Measurements from ENCODE around the gene SRD5A3. TPM values are rescaled to one million over a fixed set of nuclear protein-coding genes. Genes with fewer than 3 reads are reported as not detected.

The SRD5A3 gene
- total and polyA plus RNA-seq, 4 donors, result 5.2 to 18.2 (median 9.5) TPM

DNA sequence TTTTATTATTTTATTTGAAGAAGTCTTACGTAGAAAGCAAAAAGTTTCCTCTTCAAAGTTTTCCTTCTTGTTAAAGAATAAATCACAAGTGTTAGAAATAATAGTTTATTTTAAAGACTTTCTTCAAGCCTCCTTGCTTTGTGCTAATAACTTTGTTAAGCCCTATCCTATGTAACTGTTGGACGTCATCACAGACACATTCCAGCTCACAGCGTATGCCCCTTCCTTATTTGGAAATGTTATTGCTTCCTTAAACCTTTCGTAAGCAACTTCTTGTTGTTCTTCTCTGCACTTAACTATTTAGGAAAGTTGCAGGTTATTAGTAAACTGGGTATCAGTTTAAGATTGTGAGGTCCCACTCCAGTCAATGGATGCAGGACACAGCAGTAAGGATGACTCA, 7.6 kb upstream of the SRD5A3 start:
- 81% methylated on average over 4 of the region's 4 CpGs for WGBS
- TF ChIP-seq, protein P1, sequence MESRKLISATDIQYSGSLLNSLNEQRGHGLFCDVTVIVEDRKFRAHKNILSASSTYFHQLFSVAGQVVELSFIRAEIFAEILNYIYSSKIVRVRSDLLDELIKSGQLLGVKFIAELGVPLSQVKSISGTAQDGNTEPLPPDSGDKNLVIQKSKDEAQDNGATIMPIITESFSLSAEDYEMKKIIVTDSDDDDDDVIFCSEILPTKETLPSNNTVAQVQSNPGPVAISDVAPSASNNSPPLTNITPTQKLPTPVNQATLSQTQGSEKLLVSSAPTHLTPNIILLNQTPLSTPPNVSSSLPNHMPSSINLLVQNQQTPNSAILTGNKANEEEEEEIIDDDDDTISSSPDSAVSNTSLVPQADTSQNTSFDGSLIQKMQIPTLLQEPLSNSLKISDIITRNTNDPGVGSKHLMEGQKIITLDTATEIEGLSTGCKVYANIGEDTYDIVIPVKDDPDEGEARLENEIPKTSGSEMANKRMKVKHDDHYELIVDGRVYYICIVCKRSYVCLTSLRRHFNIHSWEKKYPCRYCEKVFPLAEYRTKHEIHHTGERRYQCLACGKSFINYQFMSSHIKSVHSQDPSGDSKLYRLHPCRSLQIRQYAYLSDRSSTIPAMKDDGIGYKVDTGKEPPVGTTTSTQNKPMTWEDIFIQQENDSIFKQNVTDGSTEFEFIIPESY (IDR thresholded peaks at IDR 0.05), result no peak
- TF ChIP-seq, protein P2, sequence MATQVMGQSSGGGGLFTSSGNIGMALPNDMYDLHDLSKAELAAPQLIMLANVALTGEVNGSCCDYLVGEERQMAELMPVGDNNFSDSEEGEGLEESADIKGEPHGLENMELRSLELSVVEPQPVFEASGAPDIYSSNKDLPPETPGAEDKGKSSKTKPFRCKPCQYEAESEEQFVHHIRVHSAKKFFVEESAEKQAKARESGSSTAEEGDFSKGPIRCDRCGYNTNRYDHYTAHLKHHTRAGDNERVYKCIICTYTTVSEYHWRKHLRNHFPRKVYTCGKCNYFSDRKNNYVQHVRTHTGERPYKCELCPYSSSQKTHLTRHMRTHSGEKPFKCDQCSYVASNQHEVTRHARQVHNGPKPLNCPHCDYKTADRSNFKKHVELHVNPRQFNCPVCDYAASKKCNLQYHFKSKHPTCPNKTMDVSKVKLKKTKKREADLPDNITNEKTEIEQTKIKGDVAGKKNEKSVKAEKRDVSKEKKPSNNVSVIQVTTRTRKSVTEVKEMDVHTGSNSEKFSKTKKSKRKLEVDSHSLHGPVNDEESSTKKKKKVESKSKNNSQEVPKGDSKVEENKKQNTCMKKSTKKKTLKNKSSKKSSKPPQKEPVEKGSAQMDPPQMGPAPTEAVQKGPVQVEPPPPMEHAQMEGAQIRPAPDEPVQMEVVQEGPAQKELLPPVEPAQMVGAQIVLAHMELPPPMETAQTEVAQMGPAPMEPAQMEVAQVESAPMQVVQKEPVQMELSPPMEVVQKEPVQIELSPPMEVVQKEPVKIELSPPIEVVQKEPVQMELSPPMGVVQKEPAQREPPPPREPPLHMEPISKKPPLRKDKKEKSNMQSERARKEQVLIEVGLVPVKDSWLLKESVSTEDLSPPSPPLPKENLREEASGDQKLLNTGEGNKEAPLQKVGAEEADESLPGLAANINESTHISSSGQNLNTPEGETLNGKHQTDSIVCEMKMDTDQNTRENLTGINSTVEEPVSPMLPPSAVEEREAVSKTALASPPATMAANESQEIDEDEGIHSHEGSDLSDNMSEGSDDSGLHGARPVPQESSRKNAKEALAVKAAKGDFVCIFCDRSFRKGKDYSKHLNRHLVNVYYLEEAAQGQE (IDR thresholded peaks at IDR 0.05), result no peak
- TF ChIP-seq FOXA2 (IDR thresholded peaks at IDR 0.05), result no peak
- TF ChIP-seq TAF1 (conservative IDR thresholded peaks at IDR 0.05), result no peak
- no peak for TF ChIP-seq RAD21 (IDR thresholded peaks at IDR 0.05)
- TF ChIP-seq RXRA (IDR thresholded peaks at IDR 0.05), result no peak
- no peak for TF ChIP-seq JUND (IDR thresholded peaks at IDR 0.05)
- TF ChIP-seq GABPA (IDR thresholded peaks at IDR 0.05 in 1 of 2, conservative IDR thresholded peaks at IDR 0.05 in 1 of 2), result no peak
- no peak for TF ChIP-seq FOXA1 (IDR thresholded peaks at IDR 0.05)
- TF ChIP-seq, protein P3, sequence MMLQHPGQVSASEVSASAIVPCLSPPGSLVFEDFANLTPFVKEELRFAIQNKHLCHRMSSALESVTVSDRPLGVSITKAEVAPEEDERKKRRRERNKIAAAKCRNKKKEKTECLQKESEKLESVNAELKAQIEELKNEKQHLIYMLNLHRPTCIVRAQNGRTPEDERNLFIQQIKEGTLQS (IDR thresholded peaks at IDR 0.05), result no peak
- no peak for TF ChIP-seq NR2F2 (IDR thresholded peaks at IDR 0.05)
- TF ChIP-seq EGR1 (IDR thresholded peaks at IDR 0.05; ENCODE audit: low read depth in 2 of 2), result no peak
- no peak for TF ChIP-seq SP1 (IDR thresholded peaks at IDR 0.05)
- TF ChIP-seq, protein P4, sequence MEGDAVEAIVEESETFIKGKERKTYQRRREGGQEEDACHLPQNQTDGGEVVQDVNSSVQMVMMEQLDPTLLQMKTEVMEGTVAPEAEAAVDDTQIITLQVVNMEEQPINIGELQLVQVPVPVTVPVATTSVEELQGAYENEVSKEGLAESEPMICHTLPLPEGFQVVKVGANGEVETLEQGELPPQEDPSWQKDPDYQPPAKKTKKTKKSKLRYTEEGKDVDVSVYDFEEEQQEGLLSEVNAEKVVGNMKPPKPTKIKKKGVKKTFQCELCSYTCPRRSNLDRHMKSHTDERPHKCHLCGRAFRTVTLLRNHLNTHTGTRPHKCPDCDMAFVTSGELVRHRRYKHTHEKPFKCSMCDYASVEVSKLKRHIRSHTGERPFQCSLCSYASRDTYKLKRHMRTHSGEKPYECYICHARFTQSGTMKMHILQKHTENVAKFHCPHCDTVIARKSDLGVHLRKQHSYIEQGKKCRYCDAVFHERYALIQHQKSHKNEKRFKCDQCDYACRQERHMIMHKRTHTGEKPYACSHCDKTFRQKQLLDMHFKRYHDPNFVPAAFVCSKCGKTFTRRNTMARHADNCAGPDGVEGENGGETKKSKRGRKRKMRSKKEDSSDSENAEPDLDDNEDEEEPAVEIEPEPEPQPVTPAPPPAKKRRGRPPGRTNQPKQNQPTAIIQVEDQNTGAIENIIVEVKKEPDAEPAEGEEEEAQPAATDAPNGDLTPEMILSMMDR (IDR thresholded peaks at IDR 0.05; ENCODE audit: low read depth, low read length, missing input control), result no peak
- no peak for TF ChIP-seq HNF4G (IDR thresholded peaks at IDR 0.05)
- no peak for TF ChIP-seq YY1 (IDR thresholded peaks at IDR 0.05)

DNA sequence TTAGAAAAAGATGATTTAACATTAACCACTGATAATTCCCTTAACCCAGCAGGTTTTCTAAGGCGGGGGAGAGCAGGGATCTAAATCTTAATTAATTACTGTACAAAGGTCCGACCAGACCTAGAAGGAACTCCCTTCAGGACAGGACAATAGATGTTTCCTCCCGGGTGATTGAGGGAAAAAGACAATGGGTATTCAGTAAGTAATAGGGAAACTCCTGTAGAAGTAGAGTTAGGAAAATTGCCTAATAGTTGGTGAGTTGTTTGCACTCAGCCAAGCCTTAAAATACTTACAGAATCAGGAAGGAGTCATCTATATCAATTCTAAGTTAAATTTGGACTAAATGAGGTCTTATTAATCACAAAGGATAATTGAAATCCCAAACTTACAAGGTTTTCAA, 5.8 kb upstream of the SRD5A3 start:
- Histone ChIP-seq H3K27ac (ENCODE audit: low read depth in 1 of 2, low read length in 2 of 2) (no peak overlapping the region), H3K4me1 (ENCODE audit: control insufficient read depth in 4 of 4, insufficient read depth in 4 of 4, low read length in 3 of 4) (peaks cover 0 to under 1% (median 0%) of the 10 kb centered on the region in 4 donors), H3K36me3 (ENCODE audit: control insufficient read depth in 4 of 4, insufficient read depth in 3 of 4, low read depth in 1 of 4, low read length in 3 of 4) (no peaks in the 10 kb centered on the region), H3K9me3 (ENCODE audit: control insufficient read depth in 4 of 4, low read length in 3 of 4) (no peaks in the 10 kb centered on the region), H3K4me3 (ENCODE audit: low read depth in 1 of 3, low read length in 3 of 3) (no peak overlapping the region), H3K9ac (ENCODE audit: low read depth in 1 of 2, low read length in 2 of 2) (no peak overlapping the region), H3K27me3 (ENCODE audit: control insufficient read depth in 4 of 4, insufficient read depth in 4 of 4, low read length in 3 of 4) (no peaks in the 10 kb centered on the region)
- DNase-seq (ENCODE audit: low spot score), result no peak
- TF ChIP-seq NR2F2 (IDR thresholded peaks at IDR 0.05) (no peak), YY1 (IDR thresholded peaks at IDR 0.05) (no peak), EGR1 (IDR thresholded peaks at IDR 0.05; ENCODE audit: low read depth in 2 of 2) (no peak), HNF4A (conservative IDR thresholded peaks at IDR 0.05) (no peak), TAF1 (conservative IDR thresholded peaks at IDR 0.05) (no peak), HNF4G (IDR thresholded peaks at IDR 0.05) (no peak)
- WGBS, result 56% methylated on average over 3 of the region's 3 CpGs

More for the DNA sequence above, 7.6 kb upstream of the SRD5A3 start:
- Histone ChIP-seq H3K27me3 (ENCODE audit: control insufficient read depth in 4 of 4, insufficient read depth in 4 of 4, low read length in 3 of 4) (no peaks in the 10 kb centered on the region), H3K4me1 (ENCODE audit: control insufficient read depth in 4 of 4, insufficient read depth in 4 of 4, low read length in 3 of 4) (no peaks in the 10 kb centered on the region), H3K27ac (ENCODE audit: low read depth in 1 of 2, low read length in 2 of 2) (no peak overlapping the region), H3K9ac (ENCODE audit: low read depth in 1 of 2, low read length in 2 of 2) (no peak overlapping the region), H3K4me3 (ENCODE audit: low read depth in 1 of 3, low read length in 3 of 3) (no peak overlapping the region), H3K36me3 (ENCODE audit: control insufficient read depth in 4 of 4, insufficient read depth in 3 of 4, low read depth in 1 of 4, low read length in 3 of 4) (no peaks in the 10 kb centered on the region), H3K9me3 (ENCODE audit: control insufficient read depth in 4 of 4, low read length in 3 of 4) (no peaks in the 10 kb centered on the region)
- DNase-seq (ENCODE audit: low spot score), result no peak

Data from liver (tissue), 9 donors.